DOHH2 (cell line): Measurements from ENCODE around the gene FRAS1.
"Not testable (repeated sequence)": the region's sequence is repeated elsewhere in the genome, so short reads cannot be mapped to it uniquely, and the experiment has no call there.

Experiments used
- H3F3A ChIP-seq: fragments of 200-600 bp; sonication (generic), shearing (Covaris generic); 2 replicates; pipeline ENCODE4 v1.6.0; 2016; ENCODE audit warnings: antibody characterized with exemption, mild to moderate bottlenecking; ENCODE audit not compliant: control insufficient read depth, insufficient read depth
- H3K27ac ChIP-seq: fragments of 200-600 bp; sonication (generic); 2 replicates; pipeline ENCODE4 v1.5.1; 2014; ENCODE audit warnings: low read depth, mild to moderate bottlenecking, low read length, moderate library complexity
- H3K27me3 ChIP-seq: fragments of 200-600 bp; sonication (generic); 2 replicates; pipeline ENCODE4 v1.6.1; 2014; ENCODE audit warnings: mild to moderate bottlenecking, low read length, mixed read lengths; ENCODE audit not compliant: control insufficient read depth
- H3K36me3 ChIP-seq: fragments of 200-600 bp; sonication (generic); 2 replicates; pipeline ENCODE4 v1.6.1; 2014; ENCODE audit warnings: mild to moderate bottlenecking, low read length, moderate library complexity, mixed read lengths; ENCODE audit not compliant: control insufficient read depth
- H3K4me1 ChIP-seq: fragments of 200-600 bp; sonication (generic); 2 replicates; pipeline ENCODE4 v1.6.1; 2014; ENCODE audit warnings: mild to moderate bottlenecking, low read length, mixed read lengths; ENCODE audit not compliant: control insufficient read depth
- H3K4me2 ChIP-seq: fragments of 200-600 bp; sonication (generic); 2 replicates; pipeline ENCODE4 v1.6.0; 2014; ENCODE audit warnings: mild to moderate bottlenecking, low read length, moderate library complexity
- H3K4me3 ChIP-seq: fragments of 200-600 bp; sonication (generic); 2 replicates; pipeline ENCODE4 v1.5.1; 2014; ENCODE audit warnings: mild to moderate bottlenecking, low read length, mixed read lengths
- H3K79me2 ChIP-seq: fragments of 200-600 bp; sonication (generic); 2 replicates; pipeline ENCODE4 v1.6.1; 2014; ENCODE audit warnings: mild to moderate bottlenecking, low read length, mixed read lengths; ENCODE audit not compliant: control insufficient read depth
- H3K9me2 ChIP-seq: fragments of 200-600 bp; sonication (generic); replicated peaks from 2 replicates; pipeline ENCODE4 v1.6.1; 2014; ENCODE audit warnings: mild to moderate bottlenecking, low read length, mixed read lengths; ENCODE audit not compliant: control insufficient read depth
- H3K9me3 ChIP-seq: fragments of 200-600 bp; sonication (generic); 2 replicates; pipeline ENCODE4 v1.6.1; 2014; ENCODE audit warnings: antibody characterized with exemption, low read length, mixed read lengths; ENCODE audit not compliant: control insufficient read depth, insufficient read depth
- H4K20me1 ChIP-seq: fragments of 200-600 bp; sonication (generic); 2 replicates; pipeline ENCODE4 v1.6.0; 2014; ENCODE audit warnings: low read depth, mild to moderate bottlenecking, antibody characterized with exemption, low read length, moderate library complexity; ENCODE audit not compliant: control insufficient read depth, insufficient read depth
- EZH2phosphoT487 ChIP-seq: fragments of 200-600 bp; sonication (generic); IDR thresholded peaks from 2 replicates; pipeline ENCODE4 v1.6.1; 2017; ENCODE audit warnings: borderline replicate concordance, mild to moderate bottlenecking, antibody characterized with exemption, low read length, moderate library complexity, mixed read lengths
- TF ChIP-seq, protein P1 (sequence below): fragments of 200-600 bp; sonication (generic); IDR thresholded peaks from one replicate; pipeline ENCODE4 v1.5.1; 2014; ENCODE audit warnings: antibody characterized with exemption, mild to moderate bottlenecking, low read depth, low read length; ENCODE audit not compliant: poor library complexity, severe bottlenecking

FRAS1 gene

DNA sequence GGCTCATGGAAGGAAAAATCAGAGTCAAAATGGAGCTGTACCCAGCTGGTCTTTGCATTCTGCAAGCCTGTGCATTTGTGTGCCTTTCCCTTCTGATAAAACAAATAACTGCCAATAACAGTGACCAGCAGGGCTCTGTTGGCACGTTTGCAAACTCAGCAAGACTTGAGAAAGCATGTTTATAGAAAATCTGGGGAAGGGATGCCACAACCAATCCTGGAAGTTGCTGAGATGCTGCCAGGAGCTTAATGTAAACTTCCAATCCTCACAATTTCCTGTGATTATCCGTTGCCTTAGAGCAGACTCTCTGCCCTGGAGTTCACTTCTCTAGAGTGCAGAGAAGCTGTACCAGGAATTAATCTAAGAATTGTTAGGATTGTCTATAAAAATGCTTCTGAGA lies 487.6 kb downstream of the FRAS1 start:
- no peak overlapping the region for H3K4me2 ChIP-seq
- TF ChIP-seq EZH2phosphoT487 = no peak
- TF ChIP-seq, protein P1, sequence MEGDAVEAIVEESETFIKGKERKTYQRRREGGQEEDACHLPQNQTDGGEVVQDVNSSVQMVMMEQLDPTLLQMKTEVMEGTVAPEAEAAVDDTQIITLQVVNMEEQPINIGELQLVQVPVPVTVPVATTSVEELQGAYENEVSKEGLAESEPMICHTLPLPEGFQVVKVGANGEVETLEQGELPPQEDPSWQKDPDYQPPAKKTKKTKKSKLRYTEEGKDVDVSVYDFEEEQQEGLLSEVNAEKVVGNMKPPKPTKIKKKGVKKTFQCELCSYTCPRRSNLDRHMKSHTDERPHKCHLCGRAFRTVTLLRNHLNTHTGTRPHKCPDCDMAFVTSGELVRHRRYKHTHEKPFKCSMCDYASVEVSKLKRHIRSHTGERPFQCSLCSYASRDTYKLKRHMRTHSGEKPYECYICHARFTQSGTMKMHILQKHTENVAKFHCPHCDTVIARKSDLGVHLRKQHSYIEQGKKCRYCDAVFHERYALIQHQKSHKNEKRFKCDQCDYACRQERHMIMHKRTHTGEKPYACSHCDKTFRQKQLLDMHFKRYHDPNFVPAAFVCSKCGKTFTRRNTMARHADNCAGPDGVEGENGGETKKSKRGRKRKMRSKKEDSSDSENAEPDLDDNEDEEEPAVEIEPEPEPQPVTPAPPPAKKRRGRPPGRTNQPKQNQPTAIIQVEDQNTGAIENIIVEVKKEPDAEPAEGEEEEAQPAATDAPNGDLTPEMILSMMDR = no peak
- H3K27ac ChIP-seq = no peak overlapping the region

DNA sequence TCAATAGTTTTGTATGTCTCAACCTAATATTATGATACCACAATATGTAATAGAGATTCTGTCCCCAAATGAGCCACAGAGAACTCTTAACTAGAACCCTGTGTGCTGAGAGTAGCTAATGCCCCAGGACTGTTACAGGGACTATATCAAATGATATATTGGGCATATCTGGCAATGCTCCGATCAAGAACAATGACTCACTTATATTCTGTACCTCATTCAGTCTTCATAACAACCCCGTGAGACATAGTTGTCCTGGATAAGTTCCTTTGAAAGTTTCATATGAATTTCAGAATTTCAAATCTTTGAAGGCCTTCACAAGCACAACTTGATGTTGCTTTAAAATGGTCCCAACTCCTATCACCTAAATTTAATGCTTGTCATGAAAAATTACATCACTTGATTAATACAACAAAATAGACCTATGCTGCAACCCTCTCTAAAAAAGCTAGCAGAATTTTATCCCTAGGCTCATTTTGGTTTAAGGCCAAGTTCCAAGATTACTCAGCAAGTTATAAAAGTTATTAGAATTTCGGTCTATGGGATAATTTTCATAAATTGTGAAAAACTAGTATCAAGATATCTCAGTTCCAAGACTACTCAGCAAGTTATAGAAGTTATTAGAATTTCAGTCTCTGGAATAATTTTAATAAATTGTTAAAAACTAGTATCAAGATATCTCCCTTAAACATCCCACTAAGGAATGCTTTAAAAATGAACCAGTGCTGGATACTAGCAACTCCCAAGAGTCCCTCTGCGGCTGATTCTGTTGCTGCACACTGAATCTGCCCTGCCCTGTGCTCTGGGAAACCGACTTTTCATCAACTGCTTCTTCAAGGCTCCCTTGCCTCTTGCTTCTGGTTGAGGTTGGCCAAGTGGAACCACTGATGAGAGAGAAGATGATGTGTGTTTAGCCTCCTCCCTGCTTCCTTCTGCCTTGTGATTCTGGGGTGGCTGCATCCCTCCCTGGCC lies 488.4 kb downstream of the FRAS1 start:
- Histone ChIP-seq H3F3A (no peaks in the 10 kb centered on the region), H3K4me1 (no peaks in the 10 kb centered on the region), H3K9me2 (no peaks in the 10 kb centered on the region), H3K79me2 (no peaks in the 10 kb centered on the region), H3K36me3 (no peaks in the 10 kb centered on the region), H3K4me3 (no peak overlapping the region), H3K27me3 (peaks cover 16% of the 10 kb centered on the region), H4K20me1 (no peaks in the 10 kb centered on the region), H3K4me2 (no peak overlapping the region), H3K9me3 (no peaks in the 10 kb centered on the region), H3K27ac (no peak overlapping the region)
- TF ChIP-seq EZH2phosphoT487 = no peak

More for the DNA sequence above, 487.6 kb downstream of the FRAS1 start:
- Histone ChIP-seq H3K9me3 (no peaks in the 10 kb centered on the region), H4K20me1 (no peaks in the 10 kb centered on the region), H3K36me3 (no peaks in the 10 kb centered on the region), H3F3A (no peaks in the 10 kb centered on the region), H3K4me1 (no peaks in the 10 kb centered on the region), H3K9me2 (no peaks in the 10 kb centered on the region), H3K27me3 (peaks cover 8% of the 10 kb centered on the region; the same call in 1 of the 2 replicates), H3K79me2 (no peaks in the 10 kb centered on the region), H3K4me3 (no peak overlapping the region)

DNA sequence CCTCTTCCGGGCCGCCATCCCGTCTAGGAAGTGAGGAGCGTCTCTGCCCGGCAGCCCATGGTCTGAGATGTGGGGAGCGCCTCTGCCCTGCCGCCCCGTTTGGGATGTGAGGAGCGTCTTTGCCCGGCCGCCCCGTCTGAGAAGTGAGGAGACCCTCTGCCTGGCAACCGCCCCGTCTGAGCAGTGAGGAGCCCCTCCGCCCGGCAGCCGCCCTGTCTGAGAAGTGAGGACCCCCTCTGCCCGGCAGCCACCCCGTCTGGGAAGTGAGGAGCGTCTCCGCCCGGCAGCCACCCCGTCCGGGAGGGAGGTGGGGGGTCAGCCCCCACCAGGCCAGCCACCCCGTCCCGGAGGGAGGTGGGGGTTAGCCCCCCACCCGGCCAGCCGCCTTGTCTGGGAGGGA lies 490.8 kb downstream of the FRAS1 start:
- not testable (repeated sequence) for H3F3A ChIP-seq, H3K4me3 ChIP-seq, H3K4me2 ChIP-seq, H3K36me3 ChIP-seq, H4K20me1 ChIP-seq, H3K9me2 ChIP-seq, H3K79me2 ChIP-seq, H3K27ac ChIP-seq, H3K9me3 ChIP-seq, H3K4me1 ChIP-seq
- peaks cover 33% of the 10 kb centered on the region for H3K27me3 ChIP-seq

DNA sequence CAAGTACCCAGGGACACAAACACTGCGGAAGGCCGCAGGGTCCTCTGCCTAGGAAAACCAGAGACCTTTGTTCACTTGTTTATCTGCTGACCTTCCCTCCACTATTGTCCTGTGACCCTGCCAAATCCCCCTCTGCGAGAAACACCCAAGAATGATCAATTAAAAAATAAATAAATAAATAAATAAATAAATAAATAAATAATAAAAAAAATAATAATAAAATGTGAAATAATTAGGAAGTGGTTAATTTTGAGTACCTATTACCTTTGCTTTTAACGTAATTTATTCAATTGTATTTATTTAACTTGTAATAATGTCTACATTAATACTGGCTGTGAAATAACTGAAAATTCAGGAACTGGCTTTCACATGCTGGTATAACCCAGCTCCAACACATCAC lies 491.8 kb downstream of the FRAS1 start:
- not testable (repeated sequence) for H3K36me3 ChIP-seq, H3K27ac ChIP-seq, H4K20me1 ChIP-seq

More for the DNA sequence above, 491.8 kb downstream of the FRAS1 start:
- H3K79me2 ChIP-seq, H3F3A ChIP-seq, H3K9me3 ChIP-seq, H3K4me2 ChIP-seq, H3K4me3 ChIP-seq, H3K9me2 ChIP-seq, H3K4me1 ChIP-seq: not testable (repeated sequence)
- peaks cover 39% of the 10 kb centered on the region for H3K27me3 ChIP-seq
